ENCODE results near the gene EDN2.
A peak's percentile ranks its signal among the peaks of the same experiment; 100 is the strongest.

EDN2 gene

DNA sequence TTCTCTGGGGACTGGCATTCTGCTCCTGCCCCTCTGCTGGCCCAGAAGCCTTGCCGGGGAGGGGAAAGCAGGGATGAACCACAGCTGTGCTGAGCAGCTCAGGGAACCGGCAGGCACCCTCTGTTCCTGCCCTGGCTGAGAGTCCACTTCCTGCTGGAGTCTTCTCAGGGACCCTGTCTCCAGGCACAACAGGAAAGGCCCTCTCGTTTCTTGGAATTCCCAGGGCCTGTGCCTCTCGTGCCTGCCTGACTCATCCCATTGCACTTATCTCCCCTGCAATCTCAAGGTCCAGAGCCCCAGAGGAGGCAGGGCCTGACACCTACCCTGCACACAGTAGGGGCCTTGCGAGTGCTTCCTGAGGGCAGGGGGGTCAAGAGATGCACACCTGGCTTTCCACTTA is 1.1 kb upstream of the EDN2 start:
- H3K4me2 ChIP-seq (ENCODE audit: low read depth, low read length, poor library complexity, severe bottlenecking), result no peak overlapping the region
- H3F3A ChIP-seq (ENCODE audit: low read depth), result no peaks in the 10 kb centered on the region
- no peaks in the 10 kb centered on the region for H3K27me3 ChIP-seq (ENCODE audit: insufficient read depth, low read length, poor library complexity, severe bottlenecking)
- no peaks in the 10 kb centered on the region for H3K9me2 ChIP-seq (replicated peaks; ENCODE audit: low read depth, low read length)
- H3K79me2 ChIP-seq (ENCODE audit: insufficient read depth, low read length), result no peaks in the 10 kb centered on the region
- no peak overlapping the region for H3K4me3 ChIP-seq (ENCODE audit: low read length, poor library complexity, severe bottlenecking)
- TF ChIP-seq EZH2phosphoT487 (IDR thresholded peaks at IDR 0.05; ENCODE audit: borderline replicate concordance), result no peak
- TF ChIP-seq, protein P1, sequence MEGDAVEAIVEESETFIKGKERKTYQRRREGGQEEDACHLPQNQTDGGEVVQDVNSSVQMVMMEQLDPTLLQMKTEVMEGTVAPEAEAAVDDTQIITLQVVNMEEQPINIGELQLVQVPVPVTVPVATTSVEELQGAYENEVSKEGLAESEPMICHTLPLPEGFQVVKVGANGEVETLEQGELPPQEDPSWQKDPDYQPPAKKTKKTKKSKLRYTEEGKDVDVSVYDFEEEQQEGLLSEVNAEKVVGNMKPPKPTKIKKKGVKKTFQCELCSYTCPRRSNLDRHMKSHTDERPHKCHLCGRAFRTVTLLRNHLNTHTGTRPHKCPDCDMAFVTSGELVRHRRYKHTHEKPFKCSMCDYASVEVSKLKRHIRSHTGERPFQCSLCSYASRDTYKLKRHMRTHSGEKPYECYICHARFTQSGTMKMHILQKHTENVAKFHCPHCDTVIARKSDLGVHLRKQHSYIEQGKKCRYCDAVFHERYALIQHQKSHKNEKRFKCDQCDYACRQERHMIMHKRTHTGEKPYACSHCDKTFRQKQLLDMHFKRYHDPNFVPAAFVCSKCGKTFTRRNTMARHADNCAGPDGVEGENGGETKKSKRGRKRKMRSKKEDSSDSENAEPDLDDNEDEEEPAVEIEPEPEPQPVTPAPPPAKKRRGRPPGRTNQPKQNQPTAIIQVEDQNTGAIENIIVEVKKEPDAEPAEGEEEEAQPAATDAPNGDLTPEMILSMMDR (conservative IDR thresholded peaks at IDR 0.05; ENCODE audit: low read length), result no peak
- no peaks in the 10 kb centered on the region for H4K20me1 ChIP-seq (ENCODE audit: insufficient read depth, low read length, poor library complexity, severe bottlenecking)
- H2AFZ ChIP-seq (ENCODE audit: low read length), result no peak overlapping the region
- H3K9me3 ChIP-seq (ENCODE audit: insufficient read depth, low read depth, low read length), result no peaks in the 10 kb centered on the region
- H3K36me3 ChIP-seq (ENCODE audit: insufficient read depth, low read length), result no peaks in the 10 kb centered on the region
- H3K4me1 ChIP-seq (ENCODE audit: insufficient read depth, low read length, poor library complexity, severe bottlenecking), result peaks cover 7% of the 10 kb centered on the region
- no peak overlapping the region for H3K9ac ChIP-seq (ENCODE audit: low read depth, low read length, poor library complexity, severe bottlenecking)

DNA sequence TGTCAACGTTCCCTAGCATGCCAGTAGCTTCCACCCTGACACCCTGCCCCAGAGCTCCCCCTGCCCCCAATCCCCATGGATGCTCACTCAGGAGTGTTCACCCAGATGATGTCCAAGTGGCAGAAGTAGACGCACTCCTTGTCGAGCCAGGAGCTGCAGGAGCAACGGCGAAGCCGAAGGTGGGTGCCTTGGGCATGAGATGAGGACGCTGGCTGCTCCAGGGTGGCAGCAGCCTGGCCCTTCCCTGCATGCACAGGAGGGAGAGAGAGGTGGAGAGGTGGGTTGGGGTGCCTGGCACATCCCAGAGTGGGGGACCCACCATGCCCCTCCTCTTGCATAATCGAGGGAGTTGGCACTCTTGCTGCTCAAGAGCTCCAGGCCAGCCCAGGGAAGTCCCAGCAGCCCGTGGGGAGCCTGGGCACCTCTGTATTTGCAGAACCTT is 502 bp downstream of the EDN2 start:
- H3K4me3 ChIP-seq (ENCODE audit: low read length, poor library complexity, severe bottlenecking), result no peak overlapping the region
- H2AFZ ChIP-seq (ENCODE audit: low read length), result no peak overlapping the region
- no peaks in the 10 kb centered on the region for H3K9me2 ChIP-seq (replicated peaks; ENCODE audit: low read depth, low read length)
- no peaks in the 10 kb centered on the region for H3K27me3 ChIP-seq (ENCODE audit: insufficient read depth, low read length, poor library complexity, severe bottlenecking)
- H3K9me3 ChIP-seq (ENCODE audit: insufficient read depth, low read depth, low read length), result no peaks in the 10 kb centered on the region
- no peaks in the 10 kb centered on the region for H4K20me1 ChIP-seq (ENCODE audit: insufficient read depth, low read length, poor library complexity, severe bottlenecking)
- no peaks in the 10 kb centered on the region for H3K79me2 ChIP-seq (ENCODE audit: insufficient read depth, low read length)
- no peak overlapping the region for H3K9ac ChIP-seq (ENCODE audit: low read depth, low read length, poor library complexity, severe bottlenecking)
- no peak for TF ChIP-seq EZH2phosphoT487 (IDR thresholded peaks at IDR 0.05; ENCODE audit: borderline replicate concordance)
- TF ChIP-seq, protein P1 (conservative IDR thresholded peaks at IDR 0.05; ENCODE audit: low read length), result no peak
- no peak overlapping the region for H3K4me2 ChIP-seq (ENCODE audit: low read depth, low read length, poor library complexity, severe bottlenecking)
- peaks cover 7% of the 10 kb centered on the region for H3K4me1 ChIP-seq (ENCODE audit: insufficient read depth, low read length, poor library complexity, severe bottlenecking)
- H3F3A ChIP-seq (ENCODE audit: low read depth), result no peaks in the 10 kb centered on the region
- no peaks in the 10 kb centered on the region for H3K36me3 ChIP-seq (ENCODE audit: insufficient read depth, low read length)

DNA sequence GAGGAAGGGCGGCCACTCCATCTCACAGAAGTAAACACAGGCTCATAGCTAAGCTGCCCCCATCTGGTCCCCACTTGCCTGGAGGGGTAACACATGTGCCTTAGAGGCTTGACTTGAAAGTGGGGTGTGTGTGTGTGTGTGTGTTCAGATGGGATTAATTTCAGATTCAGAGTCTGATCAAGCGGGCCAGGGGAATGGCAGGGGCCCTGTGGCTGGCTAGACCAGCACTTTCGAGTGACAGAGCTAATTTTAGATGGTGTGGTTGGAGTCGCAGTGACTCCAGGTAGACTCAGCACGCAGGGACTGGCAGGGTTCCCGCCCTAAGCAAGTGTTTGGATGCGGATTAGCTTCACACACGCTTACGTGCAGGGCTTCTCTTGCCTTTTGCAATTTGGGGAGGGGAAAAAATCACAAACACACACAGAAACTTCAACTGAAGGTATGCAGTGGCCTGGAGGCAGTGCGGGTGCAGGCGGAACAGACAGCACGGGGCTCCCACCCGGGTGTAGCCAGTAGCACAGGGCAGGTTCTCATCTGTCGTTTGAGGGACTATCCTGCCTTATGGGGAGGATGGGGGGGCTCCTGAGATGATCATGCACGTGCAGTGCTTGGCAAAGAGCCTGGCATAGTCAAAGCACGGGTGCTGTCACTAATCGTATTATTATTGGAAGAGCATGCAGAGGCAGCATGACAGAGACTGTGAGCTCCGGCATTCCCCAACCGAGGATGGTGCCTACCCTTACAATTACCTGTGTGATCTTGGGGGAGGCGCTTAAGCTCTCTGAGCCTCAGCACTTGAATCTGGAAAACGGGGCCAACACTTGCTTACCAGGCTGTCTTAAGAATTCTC is 1.3 kb downstream of the EDN2 start:
- H3K79me2 ChIP-seq (ENCODE audit: insufficient read depth, low read length), result no peaks in the 10 kb centered on the region

More for the DNA sequence above, 1.3 kb downstream of the EDN2 start:
- H3F3A ChIP-seq (ENCODE audit: low read depth), result no peaks in the 10 kb centered on the region
- H3K27me3 ChIP-seq (ENCODE audit: insufficient read depth, low read length, poor library complexity, severe bottlenecking), result no peaks in the 10 kb centered on the region
- H3K9ac ChIP-seq (ENCODE audit: low read depth, low read length, poor library complexity, severe bottlenecking), result peak overlapping the region; percentile 31
- H3K9me3 ChIP-seq (ENCODE audit: insufficient read depth, low read depth, low read length), result no peaks in the 10 kb centered on the region
- no peak overlapping the region for H3K4me2 ChIP-seq (ENCODE audit: low read depth, low read length, poor library complexity, severe bottlenecking)
- H2AFZ ChIP-seq (ENCODE audit: low read length), result no peak overlapping the region
- H3K4me3 ChIP-seq (ENCODE audit: low read length, poor library complexity, severe bottlenecking), result no peak overlapping the region
- H4K20me1 ChIP-seq (ENCODE audit: insufficient read depth, low read length, poor library complexity, severe bottlenecking), result no peaks in the 10 kb centered on the region
- H3K4me1 ChIP-seq (ENCODE audit: insufficient read depth, low read length, poor library complexity, severe bottlenecking), result peaks cover 7% of the 10 kb centered on the region
- no peaks in the 10 kb centered on the region for H3K36me3 ChIP-seq (ENCODE audit: insufficient read depth, low read length)
- TF ChIP-seq, protein P1 (conservative IDR thresholded peaks at IDR 0.05; ENCODE audit: low read length), result no peak
- TF ChIP-seq EZH2phosphoT487 (IDR thresholded peaks at IDR 0.05; ENCODE audit: borderline replicate concordance), result no peak
- H3K9me2 ChIP-seq (replicated peaks; ENCODE audit: low read depth, low read length), result no peaks in the 10 kb centered on the region
